B cell (primary cell): ENCODE measurements around the gene CDT1. TPM values are rescaled to one million over a fixed set of nuclear protein-coding genes. Genes with fewer than 3 reads are reported as not detected.
A peak's percentile ranks its signal among the peaks of the same experiment; 100 is the strongest.

Source experiments
- ATAC-seq: fragments of 200-7000 bp; cut with Tn5 transposase; one replicate; pipeline ENCODE4 v1.10.0; 2021; ENCODE audit warnings: low read depth, mild to moderate bottlenecking, moderate number of reproducible peaks, moderate library complexity
- CTCF ChIA-PET: fragments of 350-600 bp; sonication (Branson Sonifier 250); formaldehyde crosslinking; loops from one replicate; lab custom pipeline; 2021; ENCODE audit warnings: antibody characterized with exemption, inconsistent platforms; lab: Charles Lee
- POLR2A ChIA-PET: fragments of 350-600 bp; sonication (Branson Sonifier 250); formaldehyde crosslinking; loops from one replicate; lab custom pipeline; 2021; ENCODE audit warnings: antibody characterized with exemption; lab: Charles Lee
- DNase-seq: peaks from one replicate; pipeline ENCODE4 v3.0.0; 2013
- H2AFZ ChIP-seq: 2 replicates; pipeline ENCODE4 v1.6.1; 2012; ENCODE audit warnings: mild to moderate bottlenecking, low read depth, low read length; ENCODE audit not compliant: insufficient read depth, poor library complexity, severe bottlenecking
- H3K27ac ChIP-seq, 2 donors: 1 replicate in 1 of 2; 2 replicates in 1 of 2; pipeline ENCODE4 v1.5.1; 2012 to 2013; ENCODE audit warnings: low read length in 2 of 2, mild to moderate bottlenecking in 2 of 2, moderate library complexity in 1 of 2
- H3K27me3 ChIP-seq, 4 experiments: fragments of 200-600 bp in 1 of 4; sonication (generic) in 1 of 4; replicated peaks in 1 of 4; 1 replicate in 2 of 4; 2 replicates in 2 of 4; pipeline versions ENCODE4 v1.6.1 to v1.7.0; 2013 to 2016; ENCODE audit warnings: low read length in 3 of 4, mild to moderate bottlenecking in 2 of 4, mixed read lengths in 1 of 4, moderate library complexity in 1 of 4; ENCODE audit not compliant: insufficient read depth in 4 of 4, control insufficient read depth in 3 of 4; ENCODE audit errors: control extremely low read depth in 1 of 4
- H3K36me3 ChIP-seq, 2 experiments: replicated peaks in 1 of 2; 1 replicate in 1 of 2; 2 replicates in 1 of 2; pipeline versions ENCODE4 v1.6.1 to v1.7.1; 2013; ENCODE audit warnings: low read length in 1 of 2; ENCODE audit not compliant: insufficient read depth in 2 of 2, control insufficient read depth in 1 of 2; ENCODE audit errors: control extremely low read depth in 1 of 2, extremely low read depth in 1 of 2
- H3K4me1 ChIP-seq, 2 donors: fragments of 200-600 bp in 1 of 2; sonication (generic) in 1 of 2; 1 replicate in 1 of 2; 2 replicates in 1 of 2; pipeline versions ENCODE4 v1.5.1 to v1.6.1; 2013 to 2017; ENCODE audit warnings: low read length in 2 of 2; ENCODE audit not compliant: control insufficient read depth in 2 of 2, insufficient read depth in 2 of 2
- H3K4me2 ChIP-seq: replicated peaks from 2 replicates; pipeline ENCODE3; 2012; ENCODE audit warnings: mild to moderate bottlenecking, low read depth, low read length; ENCODE audit not compliant: poor library complexity, severe bottlenecking
- H3K4me3 ChIP-seq, 5 experiments: fragments of 200-600 bp in 1 of 5; sonication (generic) in 1 of 5; 1 replicate in 3 of 5; 2 replicates in 2 of 5; pipeline versions ENCODE4 v1.5.1 to v1.7.0; 2011 to 2016; ENCODE audit warnings: low read length in 4 of 5, mild to moderate bottlenecking in 4 of 5, low read depth in 2 of 5, control low read depth in 1 of 5, moderate library complexity in 1 of 5; ENCODE audit not compliant: insufficient read depth in 1 of 5; ENCODE audit errors: control extremely low read depth in 1 of 5, extremely low read depth in 1 of 5
- H3K79me2 ChIP-seq: fragments of 200-600 bp; sonication (generic); one replicate; pipeline ENCODE4 v1.6.0; 2016; ENCODE audit warnings: low read length; ENCODE audit not compliant: control insufficient read depth, insufficient read depth
- H3K9ac ChIP-seq: fragments of 200-600 bp; sonication (generic); 2 replicates; pipeline ENCODE4 v1.6.1; 2017; ENCODE audit warnings: mild to moderate bottlenecking, low read length, moderate library complexity
- H3K9me3 ChIP-seq, 3 donors: one replicate each; pipeline versions ENCODE4 v1.6.1 to v1.7.1; 2013; ENCODE audit warnings: low read length in 2 of 3; ENCODE audit not compliant: control insufficient read depth in 2 of 3, insufficient read depth in 1 of 3; ENCODE audit errors: control extremely low read depth in 1 of 3
- H4K20me1 ChIP-seq: 2 replicates; pipeline ENCODE4 v1.6.0; 2012; ENCODE audit warnings: mild to moderate bottlenecking, low read length; ENCODE audit not compliant: insufficient read depth, control insufficient read depth, poor library complexity, severe bottlenecking
- H3K27ac Mint-ChIP-seq: one replicate; pipeline ENCODE4 v1.8.0; 2021; ENCODE audit warnings: mixed read lengths
- H3K27me3 Mint-ChIP-seq: one replicate; pipeline ENCODE4 v1.8.0; 2021; ENCODE audit warnings: mixed read lengths
- H3K4me1 Mint-ChIP-seq: one replicate; pipeline ENCODE4 v1.8.0; 2021; ENCODE audit warnings: mixed read lengths
- H3K4me3 Mint-ChIP-seq: one replicate; pipeline ENCODE4 v1.8.0; 2021; ENCODE audit warnings: mixed read lengths
- H3K9me3 Mint-ChIP-seq: one replicate; pipeline ENCODE4 v1.8.0; 2022; ENCODE audit warnings: mixed read lengths; ENCODE audit not compliant: insufficient read depth
- EZH2 ChIP-seq: IDR thresholded peaks from 2 replicates; pipeline ENCODE4 v1.6.1; 2012; ENCODE audit warnings: borderline replicate concordance, low read depth, mild to moderate bottlenecking, moderate library complexity, low read length; ENCODE audit not compliant: insufficient read depth, poor library complexity, severe bottlenecking
- WGBS: methylation state at CpG from one replicate; pipeline ENCODE4 v1.1.5; 2013; ENCODE audit warnings: missing lambda C conversion rate; ENCODE audit not compliant: insufficient coverage; 5-methylcytosine and 5-hydroxymethylcytosine counted together
- intact Hi-C: fragments of 100-400 bp; cut with micrococcal nuclease; formaldehyde crosslinking; loops from one replicate; pipeline ENCODE4 v1.10.0; 2022
- polyA plus RNA-seq: library from polyadenylated mRNA; depleted of rRNA; stranded (reverse); fragments of >200 nt; gene quantifications from 2 replicates; pipeline ENCODE4 v1.2.3, GENCODE V29; 2012
- total RNA-seq, 2 donors: library from RNA; stranded (reverse); fragments of 120-200 nt in 1 of 2; gene quantifications; 1 replicate in 1 of 2; 2 replicates in 1 of 2; pipeline versions ENCODE4 v1.2.3 to v1.2.4, GENCODE V29; 2013 to 2022
- TF ChIP-seq, protein P1 (sequence below): fragments of 200-600 bp; IDR thresholded peaks from one replicate; pipeline ENCODE4 v1.8.0; 2022; ENCODE audit warnings: antibody characterized with exemption, mild to moderate bottlenecking

Gene CDT1
- total and polyA plus RNA-seq, 2 donors (not counting 1 experiment from before 2014, with no cell fraction given) = 0.27 to 0.36 TPM

DNA sequence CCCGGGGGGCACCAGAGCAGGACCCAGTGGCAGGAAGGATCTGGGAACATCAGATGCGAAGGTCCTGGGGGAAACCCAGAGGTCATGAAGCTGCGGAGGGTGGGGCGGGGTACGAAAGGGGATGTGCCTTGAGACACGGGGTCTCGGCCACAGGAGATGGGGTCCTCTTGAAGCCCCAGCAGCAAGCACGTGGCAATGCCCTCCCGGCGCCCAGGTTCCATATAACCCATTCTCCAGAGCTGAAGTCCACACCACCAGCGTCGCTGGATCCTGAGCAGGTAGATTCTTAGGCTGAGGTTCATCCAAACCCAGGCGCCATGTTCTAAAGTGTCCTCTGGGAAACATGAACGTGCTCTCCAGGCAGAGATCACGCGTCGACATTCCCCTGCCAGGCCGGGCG is 39.5 kb upstream of the CDT1 start:
- intact Hi-C loops = no loop called here
- no peak for ATAC-seq
- Histone ChIP-seq H3K4me1 (peaks cover 29 to 38% of the 10 kb centered on the region in 2 donors), H4K20me1 (peaks cover 95% of the 10 kb centered on the region), H3K9me3 (peaks cover 0 to 7% (median 0%) of the 10 kb centered on the region in 3 donors), H3K4me3 (no peak overlapping the region), H2AFZ (no peak overlapping the region), H3K4me2 (no peak overlapping the region), H3K79me2 (peaks cover 98% of the 10 kb centered on the region), H3K27me3 (no peaks in the 10 kb centered on the region), H3K36me3 (peaks cover 0 to 9% of the 10 kb centered on the region in 2 experiments), H3K27ac (no peak overlapping the region), H3K9ac (no peak overlapping the region)
- CTCF ChIA-PET = interaction anchor here (1.1 to 1.5 kb wide), 3 partner anchors 18 to 84 kb away, joined by 3 to 4 read pairs (median 3); no protein-coding TSS in a partner anchor
- Mint-ChIP-seq H3K27me3 (no peaks in the 10 kb centered on the region), H3K27ac (peak overlapping the region; percentile 15), H3K4me3 (no peak overlapping the region), H3K4me1 (peaks cover 38% of the 10 kb centered on the region), H3K9me3 (no peaks in the 10 kb centered on the region)
- DNase-seq = no peak
- 97% methylated on average over 19 of the region's 19 CpGs for WGBS
- POLR2A ChIA-PET = interaction anchor here (0.7 kb wide), 1 partner anchor 19 kb away, joined by 3 read pairs; no protein-coding TSS in a partner anchor
- TF ChIP-seq EZH2 = no peak
- TF ChIP-seq, protein P1, sequence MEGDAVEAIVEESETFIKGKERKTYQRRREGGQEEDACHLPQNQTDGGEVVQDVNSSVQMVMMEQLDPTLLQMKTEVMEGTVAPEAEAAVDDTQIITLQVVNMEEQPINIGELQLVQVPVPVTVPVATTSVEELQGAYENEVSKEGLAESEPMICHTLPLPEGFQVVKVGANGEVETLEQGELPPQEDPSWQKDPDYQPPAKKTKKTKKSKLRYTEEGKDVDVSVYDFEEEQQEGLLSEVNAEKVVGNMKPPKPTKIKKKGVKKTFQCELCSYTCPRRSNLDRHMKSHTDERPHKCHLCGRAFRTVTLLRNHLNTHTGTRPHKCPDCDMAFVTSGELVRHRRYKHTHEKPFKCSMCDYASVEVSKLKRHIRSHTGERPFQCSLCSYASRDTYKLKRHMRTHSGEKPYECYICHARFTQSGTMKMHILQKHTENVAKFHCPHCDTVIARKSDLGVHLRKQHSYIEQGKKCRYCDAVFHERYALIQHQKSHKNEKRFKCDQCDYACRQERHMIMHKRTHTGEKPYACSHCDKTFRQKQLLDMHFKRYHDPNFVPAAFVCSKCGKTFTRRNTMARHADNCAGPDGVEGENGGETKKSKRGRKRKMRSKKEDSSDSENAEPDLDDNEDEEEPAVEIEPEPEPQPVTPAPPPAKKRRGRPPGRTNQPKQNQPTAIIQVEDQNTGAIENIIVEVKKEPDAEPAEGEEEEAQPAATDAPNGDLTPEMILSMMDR = no peak

DNA sequence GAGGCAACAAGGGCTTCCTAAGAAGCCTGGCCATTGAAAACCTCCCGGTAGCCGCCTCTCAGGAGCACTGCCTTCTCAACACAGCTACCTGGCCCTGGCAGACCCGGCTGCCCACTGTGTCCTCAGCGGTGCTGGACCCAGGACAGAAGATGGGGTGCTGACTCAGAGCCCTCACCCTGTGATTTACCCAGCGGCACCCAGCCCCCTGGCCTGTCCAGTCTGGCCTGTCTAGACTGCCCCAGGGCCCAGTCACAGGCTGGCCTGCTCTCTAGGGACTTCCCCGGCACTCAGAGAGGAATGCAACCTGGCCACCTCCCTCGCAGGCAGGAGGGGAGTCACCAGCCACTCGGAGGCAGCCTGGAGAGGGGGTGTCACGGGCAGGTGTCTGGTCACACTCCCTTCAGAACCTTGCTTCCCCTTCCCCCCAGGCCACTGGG is 38.7 kb upstream of the CDT1 start:
- Histone ChIP-seq H3K79me2 (peaks cover 98% of the 10 kb centered on the region), H2AFZ (no peak overlapping the region), H3K27me3 (no peaks in the 10 kb centered on the region), H3K9me3 (no peaks in the 10 kb centered on the region), H3K36me3 (peaks cover 0 to 9% of the 10 kb centered on the region in 2 experiments), H4K20me1 (peaks cover 95% of the 10 kb centered on the region), H3K4me2 (no peak overlapping the region), H3K4me1 (peaks cover 37 to 47% of the 10 kb centered on the region in 2 donors), H3K4me3 (no peak overlapping the region), H3K27ac (no peak overlapping the region), H3K9ac (no peak overlapping the region)
- no peak for TF ChIP-seq EZH2
- TF ChIP-seq, protein P1 = no peak
- H3K4me1 Mint-ChIP-seq = peaks cover 42% of the 10 kb centered on the region
- POLR2A ChIA-PET = interaction anchor here (2.9 kb wide), 1 partner anchor 19 kb away, joined by 14 read pairs; no protein-coding TSS in a partner anchor
- whole genome bisulfite sequencing = 98% methylated on average over 7 of the region's 9 CpGs
- DNase-seq (no peak), ATAC-seq (no peak)
- no peaks in the 10 kb centered on the region for H3K9me3 Mint-ChIP-seq
- H3K27me3 Mint-ChIP-seq = no peaks in the 10 kb centered on the region
- intact Hi-C loops = no loop called here
- CTCF ChIA-PET = interaction anchor here (0.7 to 1.6 kb wide), 4 partner anchors 11 to 27 kb away, joined by 3 to 5 read pairs (median 4); no protein-coding TSS in a partner anchor
- no peak overlapping the region for H3K27ac Mint-ChIP-seq
- no peak overlapping the region for H3K4me3 Mint-ChIP-seq
